ENCODE data around the gene SUCO.

- TF ChIP-seq CTCF (IDR thresholded peaks at IDR 0.05), result no peak
- no peak for TF ChIP-seq EZH2 (IDR thresholded peaks at IDR 0.05; ENCODE audit: borderline replicate concordance, insufficient read depth, low read depth, low read length, poor library complexity, severe bottlenecking)
Observed at GRCh38 chr1:172547071-172547470, 14.1 kb downstream of the SUCO start.
